Suprapubic skin (tissue), 4 donors: ENCODE results near the gene CBR1. TPM values are rescaled to one million over a fixed set of nuclear protein-coding genes. Genes with fewer than 3 reads are reported as not detected.

Experiments used
- DNase-seq, 2 donors: peaks; one replicate each; pipeline ENCODE4 v3.0.0-alpha.2; 2019; ENCODE audit warnings: low spot score in 2 of 2
- H3K27ac ChIP-seq: fragments of 200-600 bp; sonication (generic); one replicate; pipeline ENCODE4 v1.5.1; 2019
- H3K27me3 ChIP-seq: fragments of 200-600 bp; sonication (generic); one replicate; pipeline ENCODE4 v1.5.1; 2019
- H3K36me3 ChIP-seq: fragments of 200-600 bp; sonication (generic); one replicate; pipeline ENCODE4 v1.5.1; 2019
- H3K4me1 ChIP-seq: fragments of 200-600 bp; sonication (generic); one replicate; pipeline ENCODE4 v1.5.1; 2019
- H3K4me3 ChIP-seq: fragments of 200-600 bp; sonication (generic); one replicate; pipeline ENCODE4 v1.5.1; 2019; ENCODE audit warnings: mild to moderate bottlenecking
- H3K9me3 ChIP-seq: fragments of 200-600 bp; sonication (generic); one replicate; pipeline ENCODE4 v1.5.1; 2019
- EP300 ChIP-seq: sonication (generic); formaldehyde crosslinking; IDR thresholded peaks from one replicate; pipeline ENCODE4 v1.6.1; 2017; ENCODE audit warnings: antibody characterized with exemption
- POLR2A ChIP-seq, 2 donors: fragments of 450-650 bp; IDR thresholded peaks; one replicate each; pipeline ENCODE4 v1.6.1; 2017; ENCODE audit warnings: antibody characterized with exemption in 2 of 2, mild to moderate bottlenecking in 2 of 2, moderate library complexity in 2 of 2
- POLR2AphosphoS5 ChIP-seq, 3 donors: sonication (generic); formaldehyde crosslinking; IDR thresholded peaks; one replicate each; pipeline ENCODE4 v1.6.1; 2017; ENCODE audit warnings: antibody characterized with exemption in 3 of 3
- WGBS: methylation state at CpG from one replicate; pipeline ENCODE4 v1.1.5; 2018; 5-methylcytosine and 5-hydroxymethylcytosine counted together
- total RNA-seq, 4 donors: library from RNA; depleted of rRNA; stranded (reverse); fragments of >200 nt; gene quantifications; one replicate each; pipeline ENCODE4 v1.1.0, GENCODE V29; 2016
- TF ChIP-seq, protein P1 (sequence below), 2 donors: fragments of 200-600 bp in 1 of 2; fragments of 450-650 bp in 1 of 2; sonication (generic) in 1 of 2; IDR thresholded peaks; one replicate each; pipeline ENCODE4 v1.5.1; 2016 to 2019; ENCODE audit warnings: antibody characterized with exemption in 2 of 2, mild to moderate bottlenecking in 1 of 2, moderate library complexity in 1 of 2

Gene CBR1
- total RNA-seq, 4 donors from 2014 or later: 205 to 450 (median 302) TPM

DNA sequence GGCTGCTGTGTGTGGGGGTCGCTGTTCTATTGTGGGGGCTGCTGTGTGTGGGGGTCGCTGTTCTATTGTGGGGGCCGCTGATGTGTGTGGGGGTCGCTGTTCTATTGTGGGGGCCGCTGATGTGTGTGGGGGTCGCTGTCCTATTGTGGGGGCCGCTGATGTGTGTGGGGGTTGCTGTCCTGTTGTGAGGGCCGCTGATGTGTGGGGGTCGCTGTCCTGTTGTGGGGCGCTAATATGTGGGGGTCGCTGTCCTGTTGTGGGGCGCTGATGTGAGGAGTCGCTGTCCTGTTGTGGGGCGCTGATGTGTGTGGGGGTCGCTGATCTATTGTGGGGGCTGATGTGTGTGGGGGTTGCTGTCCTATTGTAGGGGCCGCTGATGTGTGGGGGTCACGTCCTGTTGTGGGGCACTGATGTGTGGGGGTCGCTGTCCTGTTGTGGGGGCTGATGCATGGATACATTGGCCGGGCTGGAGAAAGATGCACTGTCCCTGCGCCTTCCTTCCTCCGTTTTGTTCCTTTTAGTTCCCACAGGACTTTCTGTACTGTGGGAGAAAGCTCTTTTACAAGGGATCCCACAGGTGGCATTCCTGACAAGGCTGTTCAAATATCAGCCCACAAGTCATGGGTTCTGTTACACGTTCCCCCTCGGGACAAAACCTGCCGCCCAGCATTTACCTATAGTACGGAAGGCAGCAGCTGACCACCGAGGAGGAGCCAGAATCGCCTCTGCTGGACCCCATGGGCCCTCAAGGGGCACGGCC is 37.0 kb upstream of the CBR1 start:
- WGBS: 84% methylated on average over 18 of the region's 28 CpGs
- TF ChIP-seq POLR2AphosphoS5 (IDR thresholded peaks at IDR 0.05) (no peak), POLR2A (IDR thresholded peaks at IDR 0.05) (no peak)
- TF ChIP-seq, protein P1, sequence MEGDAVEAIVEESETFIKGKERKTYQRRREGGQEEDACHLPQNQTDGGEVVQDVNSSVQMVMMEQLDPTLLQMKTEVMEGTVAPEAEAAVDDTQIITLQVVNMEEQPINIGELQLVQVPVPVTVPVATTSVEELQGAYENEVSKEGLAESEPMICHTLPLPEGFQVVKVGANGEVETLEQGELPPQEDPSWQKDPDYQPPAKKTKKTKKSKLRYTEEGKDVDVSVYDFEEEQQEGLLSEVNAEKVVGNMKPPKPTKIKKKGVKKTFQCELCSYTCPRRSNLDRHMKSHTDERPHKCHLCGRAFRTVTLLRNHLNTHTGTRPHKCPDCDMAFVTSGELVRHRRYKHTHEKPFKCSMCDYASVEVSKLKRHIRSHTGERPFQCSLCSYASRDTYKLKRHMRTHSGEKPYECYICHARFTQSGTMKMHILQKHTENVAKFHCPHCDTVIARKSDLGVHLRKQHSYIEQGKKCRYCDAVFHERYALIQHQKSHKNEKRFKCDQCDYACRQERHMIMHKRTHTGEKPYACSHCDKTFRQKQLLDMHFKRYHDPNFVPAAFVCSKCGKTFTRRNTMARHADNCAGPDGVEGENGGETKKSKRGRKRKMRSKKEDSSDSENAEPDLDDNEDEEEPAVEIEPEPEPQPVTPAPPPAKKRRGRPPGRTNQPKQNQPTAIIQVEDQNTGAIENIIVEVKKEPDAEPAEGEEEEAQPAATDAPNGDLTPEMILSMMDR (IDR thresholded peaks at IDR 0.05): no peak
- Histone ChIP-seq H3K9me3 (no peaks in the 10 kb centered on the region), H3K4me1 (peaks cover 4% of the 10 kb centered on the region), H3K36me3 (peaks cover 37% of the 10 kb centered on the region), H3K4me3 (no peak overlapping the region), H3K27ac (no peak overlapping the region), H3K27me3 (no peaks in the 10 kb centered on the region)
- peak in 1 of 2 donors; percentile 73 for DNase-seq

DNA sequence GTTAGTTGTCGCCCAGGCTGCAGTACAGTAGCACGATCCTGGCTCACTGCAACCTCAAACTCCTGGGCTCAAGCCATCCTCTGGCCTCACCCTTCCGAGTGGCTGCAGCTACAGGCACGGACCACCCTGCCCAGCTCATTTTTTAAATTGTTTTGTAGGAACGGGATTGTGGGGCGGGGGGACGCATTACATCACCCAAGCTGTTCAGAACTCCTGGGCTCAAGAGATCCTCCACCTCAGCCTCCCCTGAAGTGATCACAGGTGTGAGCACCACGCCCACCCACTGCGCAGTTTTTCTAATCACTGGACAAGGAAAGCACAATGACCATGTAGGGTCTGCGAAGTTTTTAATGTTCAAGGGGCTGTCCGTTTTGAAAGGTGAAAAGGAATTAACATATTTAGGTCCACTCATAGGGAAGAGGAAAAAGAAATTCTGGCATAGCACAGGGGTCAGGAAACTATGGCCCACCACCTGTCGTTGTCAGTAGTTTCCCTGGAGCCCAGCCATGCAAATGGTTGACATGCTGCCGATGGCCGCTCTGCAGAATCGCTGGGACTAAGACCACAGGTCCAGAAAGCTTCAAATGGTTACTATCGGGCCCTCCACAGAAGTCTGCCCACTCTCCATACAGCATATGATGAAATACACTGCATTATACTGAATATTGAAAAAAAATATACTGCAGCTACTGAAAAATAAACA is 35.5 kb upstream of the CBR1 start:
- no peak for TF ChIP-seq POLR2AphosphoS5 (IDR thresholded peaks at IDR 0.05)
- no peaks in the 10 kb centered on the region for H3K4me1 ChIP-seq
- no peak overlapping the region for H3K4me3 ChIP-seq
- no peaks in the 10 kb centered on the region for H3K27me3 ChIP-seq
- WGBS: 86% methylated on average over 16 of the region's 16 CpGs
- no peak overlapping the region for H3K27ac ChIP-seq
- no peaks in the 10 kb centered on the region for H3K9me3 ChIP-seq
- peaks cover 51% of the 10 kb centered on the region for H3K36me3 ChIP-seq
- DNase-seq: peak in 1 of 2 donors; percentile 44

DNA sequence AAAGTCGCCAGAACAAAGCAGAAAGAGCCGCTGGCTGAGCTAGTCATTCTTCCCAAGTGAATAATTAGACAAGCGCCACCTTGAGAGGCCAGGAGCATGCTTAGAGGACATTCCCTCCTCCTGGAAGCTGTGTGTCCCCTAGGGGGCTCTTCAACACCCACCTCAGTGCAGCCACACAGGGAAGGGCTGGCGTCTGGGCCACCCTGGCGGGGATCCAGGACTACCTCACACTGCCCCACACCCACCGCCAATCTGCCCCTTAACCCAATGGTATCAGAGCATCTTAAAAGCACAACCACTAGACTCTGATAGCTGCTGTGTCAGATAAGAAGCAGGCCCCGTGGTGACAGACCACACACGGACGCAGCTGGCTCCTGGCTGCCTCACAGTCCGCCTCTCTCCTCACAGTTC is 34.4 kb upstream of the CBR1 start:
- 83% methylated on average over 8 of the region's 10 CpGs for WGBS
- H3K36me3 ChIP-seq: peaks cover 57% of the 10 kb centered on the region

DNA sequence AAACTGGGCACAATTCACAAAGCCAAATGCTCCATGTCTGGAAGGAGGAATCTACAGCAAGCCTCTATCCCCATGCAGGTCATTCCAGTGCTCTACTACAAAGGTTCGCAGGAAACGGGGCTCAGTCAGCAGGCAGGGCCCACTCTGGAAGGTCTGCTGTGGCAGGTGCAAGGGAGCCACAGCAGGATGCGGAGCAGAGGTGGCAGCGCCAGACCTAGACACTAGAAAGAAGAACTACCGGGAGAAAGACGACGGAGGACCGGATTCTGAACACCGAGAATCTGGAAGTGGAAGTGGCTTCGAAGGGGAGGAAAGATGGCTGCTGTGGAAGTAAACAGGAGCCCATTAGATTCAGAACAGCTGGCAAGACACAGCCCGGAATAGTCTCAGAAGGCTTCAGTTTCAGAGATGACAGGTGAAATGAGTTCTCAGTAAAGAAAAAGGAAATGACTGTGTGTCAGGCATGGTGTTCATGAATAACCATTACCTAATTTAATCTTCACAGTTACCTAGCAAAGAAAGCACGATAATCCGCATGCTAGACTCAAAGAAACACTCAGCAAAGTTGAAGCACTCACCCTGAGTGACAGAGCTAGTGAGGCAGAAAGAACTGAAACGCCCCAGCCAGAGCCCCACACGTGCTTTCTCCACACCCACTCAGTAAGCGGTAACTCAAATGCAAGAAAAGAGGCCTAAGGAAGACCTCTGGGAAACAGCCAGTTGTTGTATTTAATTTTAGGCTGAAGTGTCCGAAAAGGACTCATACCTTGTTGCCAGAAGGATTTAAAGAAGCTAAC is 30.9 kb upstream of the CBR1 start:
- TF ChIP-seq POLR2A (IDR thresholded peaks at IDR 0.05) (no peak), EP300 (no peak), POLR2AphosphoS5 (IDR thresholded peaks at IDR 0.05) (no peak)
- TF ChIP-seq, protein P1 (IDR thresholded peaks at IDR 0.05): no peak
- Histone ChIP-seq H3K27me3 (no peaks in the 10 kb centered on the region), H3K4me1 (no peaks in the 10 kb centered on the region), H3K36me3 (peaks cover 84% of the 10 kb centered on the region), H3K9me3 (no peaks in the 10 kb centered on the region), H3K4me3 (no peak overlapping the region), H3K27ac (no peak overlapping the region)
- DNase-seq: peak in 1 of 2 donors; percentile 43
- 91% methylated on average over 17 of the region's 17 CpGs for WGBS

More for the DNA sequence above, 34.4 kb upstream of the CBR1 start:
- no peaks in the 10 kb centered on the region for H3K27me3 ChIP-seq
- TF ChIP-seq, protein P1 (IDR thresholded peaks at IDR 0.05): no peak
- no peak for TF ChIP-seq EP300
- no peak for TF ChIP-seq POLR2AphosphoS5 (IDR thresholded peaks at IDR 0.05)
- TF ChIP-seq POLR2A (IDR thresholded peaks at IDR 0.05): no peak
- no peak overlapping the region for H3K27ac ChIP-seq
- peak in 1 of 2 donors; percentile 59 for DNase-seq
- H3K4me3 ChIP-seq: no peak overlapping the region
- no peaks in the 10 kb centered on the region for H3K4me1 ChIP-seq
- H3K9me3 ChIP-seq: no peaks in the 10 kb centered on the region

DNA sequence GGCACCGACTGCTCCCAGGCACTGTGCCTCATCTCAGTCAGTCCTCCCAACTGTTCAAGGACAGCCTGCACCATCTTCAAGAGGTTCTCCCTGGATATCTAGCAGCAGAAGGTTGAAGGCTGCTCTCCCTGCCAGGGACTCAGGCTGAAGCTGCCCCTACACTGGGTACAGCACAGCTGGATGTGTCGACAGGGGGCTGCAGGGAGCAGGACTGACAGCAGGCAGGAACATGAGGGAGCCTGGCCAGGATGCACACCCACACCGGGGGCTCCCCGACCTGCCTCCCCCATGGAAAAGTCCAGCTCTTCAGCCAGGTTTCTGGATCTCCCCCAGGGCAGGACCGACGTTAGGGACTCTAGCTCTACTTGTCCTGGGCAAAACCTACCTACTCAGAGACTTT is 30.0 kb upstream of the CBR1 start:
- no peak overlapping the region for H3K27ac ChIP-seq
- TF ChIP-seq POLR2A (IDR thresholded peaks at IDR 0.05): no peak
- TF ChIP-seq EP300: no peak
- no peak for TF ChIP-seq POLR2AphosphoS5 (IDR thresholded peaks at IDR 0.05)
- TF ChIP-seq, protein P1 (IDR thresholded peaks at IDR 0.05): no peak

More for the DNA sequence above, 30.0 kb upstream of the CBR1 start:
- peak in 1 of 2 donors; percentile 52 for DNase-seq
- WGBS: 74% methylated on average over 3 of the region's 6 CpGs
- no peaks in the 10 kb centered on the region for H3K9me3 ChIP-seq
- no peak overlapping the region for H3K4me3 ChIP-seq
- H3K4me1 ChIP-seq: no peaks in the 10 kb centered on the region
- peaks cover 86% of the 10 kb centered on the region for H3K36me3 ChIP-seq
- no peaks in the 10 kb centered on the region for H3K27me3 ChIP-seq
